ENCODE results near the gene SOWAHA. TPM values are rescaled to one million over a fixed set of nuclear protein-coding genes. Genes with fewer than 3 reads are reported as not detected.

SOWAHA gene
- total and polyA plus RNA-seq, 2 donors (not counting 3 experiments of a cell fraction or from before 2014, with no cell fraction given), result not detected

DNA sequence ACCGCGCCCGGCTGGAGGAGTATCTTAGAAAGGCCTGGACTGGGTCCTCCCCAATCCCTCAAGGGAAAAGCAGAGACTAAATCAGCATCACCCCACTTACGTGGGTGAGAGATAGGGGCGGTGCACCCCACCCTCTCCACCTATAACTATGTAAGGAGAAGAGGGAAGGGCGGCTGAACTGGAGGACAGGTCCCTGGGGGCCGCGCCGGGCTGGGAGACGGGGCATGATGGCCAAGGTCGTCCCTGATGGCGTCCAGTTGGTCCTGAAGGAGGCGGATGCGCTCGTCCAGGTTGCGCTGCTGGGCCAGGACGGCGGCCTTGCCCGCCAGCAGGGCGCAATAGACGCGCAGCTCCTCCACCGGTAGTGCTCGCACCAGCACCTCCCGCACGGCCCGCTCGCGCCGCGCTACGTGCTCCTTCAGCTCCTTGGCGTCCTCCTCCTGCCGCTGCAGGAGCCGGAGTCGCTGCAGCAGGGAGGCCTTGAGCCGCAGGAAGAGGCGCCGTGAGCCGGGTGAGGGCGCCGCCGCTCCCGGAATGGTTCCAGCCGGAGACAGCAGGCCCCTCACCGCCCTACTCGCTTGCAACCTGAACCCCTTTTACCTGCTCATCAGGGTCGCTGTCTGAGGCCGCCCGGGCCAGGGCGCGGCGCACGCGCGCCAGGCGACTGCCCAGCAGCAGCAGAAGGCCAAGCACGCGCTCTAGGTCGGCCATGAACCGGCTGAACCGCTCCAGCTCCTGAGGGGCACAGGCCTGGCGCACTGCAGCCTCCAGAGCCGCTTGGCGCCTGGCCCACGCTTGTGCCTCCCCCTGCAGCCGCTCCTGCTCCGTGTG, 9.8 kb downstream of the SOWAHA start:
- FAIRE-seq, result no peak
- no peaks in the 10 kb centered on the region for H3K79me2 ChIP-seq (ENCODE audit: control insufficient read depth, insufficient read depth, low read length)
- H3K9me1 ChIP-seq (replicated peaks; ENCODE audit: control insufficient read depth, extremely low read depth, insufficient read depth, low read length), result no peaks in the 10 kb centered on the region
- BruUV-seq (replicated peaks), result no TSS peak
- TF ChIP-seq EZH2 (IDR thresholded peaks at IDR 0.05; ENCODE audit: borderline replicate concordance, low read depth, low read length, severe bottlenecking), result no peak
- TF ChIP-seq MYC (IDR thresholded peaks at IDR 0.05; ENCODE audit: low read depth, low read length), result no peak
- TF ChIP-seq CTCF (IDR thresholded peaks at IDR 0.05; ENCODE audit: extremely low read depth in 1 of 2, insufficient read depth in 1 of 2, low read depth in 1 of 2, low read length in 2 of 2), result no peak
- TF ChIP-seq GATA2 (IDR thresholded peaks at IDR 0.05; ENCODE audit: insufficient read depth, insufficient read length, low read depth, low read length), result no peak
- no peak for TF ChIP-seq POLR2A (IDR thresholded peaks at IDR 0.05; ENCODE audit: low read depth, low read length)
- TF ChIP-seq, protein P1, sequence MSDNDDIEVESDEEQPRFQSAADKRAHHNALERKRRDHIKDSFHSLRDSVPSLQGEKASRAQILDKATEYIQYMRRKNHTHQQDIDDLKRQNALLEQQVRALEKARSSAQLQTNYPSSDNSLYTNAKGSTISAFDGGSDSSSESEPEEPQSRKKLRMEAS (IDR thresholded peaks at IDR 0.05; ENCODE audit: insufficient read depth, insufficient read length), result no peak
- no peak for TF ChIP-seq FOS (IDR thresholded peaks at IDR 0.05; ENCODE audit: borderline replicate concordance, insufficient read depth, low read length)
- no peak for TF ChIP-seq JUN (IDR thresholded peaks at IDR 0.05; ENCODE audit: borderline replicate concordance, insufficient read depth, insufficient read length, low read depth)
- TF ChIP-seq POLR2AphosphoS5 (IDR thresholded peaks at IDR 0.05; ENCODE audit: insufficient read depth, low read depth, low read length), result no peak
- H3K4me2 ChIP-seq (ENCODE audit: insufficient read depth, low read length), result no peak overlapping the region
- H3K27me3 ChIP-seq (ENCODE audit: control insufficient read depth in 2 of 2, insufficient read depth in 2 of 2, low read length in 2 of 2), result no peaks in the 10 kb centered on the region
- H3K9ac ChIP-seq (replicated peaks; ENCODE audit: extremely low read depth, insufficient read depth, low read length), result no peak overlapping the region
- dilution Hi-C loops (cut with MboI; ENCODE audit: extremely low pct_ligation_motif_present, low sequenced_read_pairs), result no loop called here
- no peak for DNase-seq (ENCODE audit: low read depth, low spot score)
- H3K36me3 ChIP-seq (ENCODE audit: control insufficient read depth in 2 of 2, extremely low read depth in 1 of 2, insufficient read depth in 2 of 2, low read length in 2 of 2), result peaks cover 2 to 4% of the 10 kb centered on the region in 2 experiments
- intact Hi-C loops (cut with micrococcal nuclease), result loop anchor here (5.0 to 10.0 kb wide), 3 partner anchors 296 to 528 kb away; partner anchors contain the start of gene SLC22A4
- H3K9me3 ChIP-seq (replicated peaks; ENCODE audit: control insufficient read depth, insufficient read depth, low read length), result no peaks in the 10 kb centered on the region
- H3K4me3 ChIP-seq (replicated peaks in 1 of 3; ENCODE audit: insufficient read depth in 1 of 3, low read depth in 1 of 3, low read length in 3 of 3), result no peak overlapping the region
- no peak overlapping the region for H3K27ac ChIP-seq (ENCODE audit: insufficient read depth, low read depth, low read length)
- no peak overlapping the region for H2AFZ ChIP-seq (ENCODE audit: low read depth, low read length)
- CTCF ChIA-PET, result interaction anchor here (1.0 to 5.9 kb wide), 3 partner anchors 68 to 317 kb away, joined by 3 to 179 read pairs (median 4); no protein-coding TSS in a partner anchor
- POLR2A ChIA-PET, result no interaction called here
- H4K20me1 ChIP-seq (replicated peaks; ENCODE audit: control insufficient read depth, extremely low read depth, insufficient read depth, low read length), result no peaks in the 10 kb centered on the region
- peaks cover 6% of the 10 kb centered on the region for H3K4me1 ChIP-seq (ENCODE audit: control insufficient read depth, extremely low read depth, insufficient read depth, low read length)

All from endothelial cell of umbilical vein (primary cell).